GM18511 (cell line): ENCODE results near the gene SEMA4D.

Experiments
- ATAC-seq: cut with Tn5 transposase; IDR thresholded peaks from one replicate; pipeline ENCODE4 v1.9.1; 2021; ENCODE audit warnings: mild to moderate bottlenecking, moderate library complexity; ENCODE audit not compliant: unreplicated experiment

Gene SEMA4D

DNA sequence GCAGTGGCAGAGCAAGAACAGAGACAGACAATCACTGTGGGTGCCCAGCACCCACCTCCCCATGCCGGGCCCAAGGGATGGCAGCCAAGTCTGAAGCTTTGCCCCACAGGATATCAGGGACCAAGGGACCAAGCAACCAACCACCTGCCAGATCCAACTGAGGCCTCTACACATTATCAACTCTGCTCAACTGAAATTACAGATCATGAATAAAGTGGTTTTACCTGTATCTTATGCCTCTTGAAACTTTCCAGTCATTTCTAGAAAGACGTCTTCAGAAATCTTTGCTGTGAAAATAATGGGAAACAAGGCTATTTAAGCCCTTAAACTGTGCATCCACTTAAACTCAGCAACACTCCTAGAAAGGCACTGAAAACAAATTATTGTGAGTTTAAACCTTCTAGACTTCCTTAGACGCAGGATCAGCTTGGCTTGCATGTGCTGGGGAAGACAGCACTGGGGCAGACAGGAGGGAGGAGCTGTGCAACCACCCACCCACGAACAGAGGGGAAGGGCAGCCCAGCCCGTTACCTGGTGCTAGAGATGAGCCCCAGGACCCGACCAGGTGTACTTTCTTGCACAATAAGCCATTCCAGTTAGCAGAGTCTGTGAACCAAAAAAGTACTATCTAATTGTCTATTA is 80.0 kb downstream of the SEMA4D start:
- peak; percentile 46 for ATAC-seq

DNA sequence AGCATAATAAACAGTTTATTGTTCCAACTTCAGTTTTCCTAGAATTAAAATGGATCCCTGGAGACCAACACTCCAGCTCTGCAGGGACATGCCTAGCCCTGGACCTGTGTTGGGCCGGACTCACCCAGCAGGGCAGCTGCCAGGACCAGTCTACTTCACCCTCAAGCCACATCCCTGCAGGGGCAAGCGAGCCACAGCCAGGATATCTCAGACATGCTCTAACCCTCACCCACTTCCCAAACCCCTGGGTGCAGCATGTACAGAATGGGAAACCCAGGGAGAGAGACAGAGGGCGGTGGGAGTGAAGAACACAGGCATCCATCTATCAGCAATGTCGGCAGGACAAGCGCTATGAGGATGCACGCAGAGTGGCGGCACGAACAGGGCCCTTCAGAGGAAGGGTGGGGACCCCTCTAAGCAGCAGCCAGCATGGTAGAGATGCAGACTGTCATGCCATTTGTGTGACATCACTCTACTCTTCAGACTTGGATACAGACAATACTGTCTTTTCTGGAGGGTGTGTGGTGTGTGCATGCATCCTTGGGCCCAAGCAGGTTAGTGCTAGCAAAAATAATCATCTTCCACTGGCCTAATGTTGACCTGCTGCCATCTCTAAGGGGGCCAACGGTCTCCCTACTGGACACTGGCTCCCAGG is 83.1 kb downstream of the SEMA4D start:
- no peak for ATAC-seq

DNA sequence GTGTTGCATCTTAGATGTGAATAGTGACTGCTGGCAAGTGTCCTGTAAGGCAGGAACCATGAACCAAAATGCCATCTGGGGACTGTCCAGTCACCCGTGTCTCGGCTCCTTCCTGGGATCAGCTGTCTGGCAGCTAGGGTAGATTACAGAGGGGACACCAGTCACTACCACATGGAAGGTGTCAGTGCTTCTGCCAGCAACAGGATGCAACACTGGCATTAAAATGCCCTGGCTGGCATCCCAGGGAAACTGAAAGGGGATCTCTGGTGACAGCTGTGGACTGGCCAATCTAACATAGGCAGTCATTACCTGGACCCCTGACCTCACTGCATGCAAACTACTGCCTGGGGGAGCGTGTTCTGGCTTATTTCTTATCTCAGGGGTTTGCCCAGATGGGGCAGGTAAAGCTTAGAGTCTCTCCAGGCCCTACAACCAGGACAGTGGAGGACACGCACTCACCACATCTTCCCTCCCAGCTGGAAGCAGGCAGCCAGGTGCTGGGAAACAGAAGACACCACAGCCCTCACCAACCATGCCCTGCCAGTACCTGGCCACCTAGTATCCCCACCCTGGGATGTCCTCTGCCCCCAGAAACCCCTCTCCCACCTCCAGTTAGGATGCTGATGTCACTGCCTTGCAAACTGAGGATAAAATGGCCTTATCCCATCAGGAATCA is 83.8 kb downstream of the SEMA4D start:
- no peak for ATAC-seq

DNA sequence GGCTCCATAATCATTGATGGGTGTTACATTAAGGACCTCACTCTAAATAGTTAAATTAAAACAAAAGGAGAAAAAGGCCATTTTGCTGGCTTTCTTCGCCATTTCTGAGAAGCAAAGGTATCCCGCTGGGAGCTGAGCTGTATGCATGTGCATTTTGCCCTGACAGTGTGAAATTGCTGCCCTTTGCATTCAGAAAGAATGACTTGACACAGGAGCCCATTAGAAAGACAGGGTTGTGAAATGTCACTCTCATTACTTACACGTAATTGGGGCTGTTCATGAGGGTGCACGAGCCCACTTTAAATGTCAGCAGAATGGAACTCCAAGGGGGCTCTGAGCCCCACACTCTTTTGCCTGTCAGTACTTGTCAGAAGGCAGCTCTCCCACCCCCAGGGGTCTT is 85.0 kb downstream of the SEMA4D start:
- no peak for ATAC-seq

DNA sequence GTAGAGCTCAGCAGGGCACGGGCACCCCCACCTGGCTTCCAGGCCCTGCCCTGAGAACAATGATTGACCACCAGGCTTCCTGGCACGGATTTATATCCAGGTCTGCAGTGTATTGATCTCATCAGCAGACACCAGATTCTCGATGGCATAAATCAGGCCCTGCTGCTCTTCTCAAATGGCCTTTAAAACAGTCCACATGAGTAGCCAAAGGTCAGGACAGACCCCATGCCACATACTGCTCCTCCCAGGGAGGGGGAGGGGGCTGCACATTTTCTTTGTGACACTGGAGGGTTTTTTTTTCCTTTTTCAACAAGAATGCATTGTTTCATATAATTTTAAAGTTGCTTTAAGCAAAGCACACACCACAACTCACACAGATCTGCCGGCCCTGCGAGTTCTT is 85.4 kb downstream of the SEMA4D start:
- no peak for ATAC-seq

DNA sequence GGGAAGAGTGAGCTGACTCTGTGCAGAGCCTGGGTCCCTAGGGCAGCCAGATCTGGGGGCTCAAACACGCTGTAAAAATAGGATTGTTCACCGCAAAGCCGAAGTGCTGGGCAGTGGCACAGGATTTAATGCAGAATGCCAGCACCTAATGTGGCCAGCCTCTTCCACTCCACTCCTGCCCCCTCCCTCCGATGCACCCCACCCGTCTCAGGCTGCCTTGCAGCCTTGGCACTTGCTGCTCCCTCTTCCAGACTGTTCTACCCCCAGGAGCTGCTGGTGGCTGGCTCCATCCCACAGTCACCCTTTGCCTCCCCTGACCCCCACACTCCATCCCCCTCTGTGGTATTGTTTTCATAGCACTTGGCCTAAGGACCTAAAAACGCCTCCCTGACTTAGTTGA is 86.2 kb downstream of the SEMA4D start:
- no peak for ATAC-seq

DNA sequence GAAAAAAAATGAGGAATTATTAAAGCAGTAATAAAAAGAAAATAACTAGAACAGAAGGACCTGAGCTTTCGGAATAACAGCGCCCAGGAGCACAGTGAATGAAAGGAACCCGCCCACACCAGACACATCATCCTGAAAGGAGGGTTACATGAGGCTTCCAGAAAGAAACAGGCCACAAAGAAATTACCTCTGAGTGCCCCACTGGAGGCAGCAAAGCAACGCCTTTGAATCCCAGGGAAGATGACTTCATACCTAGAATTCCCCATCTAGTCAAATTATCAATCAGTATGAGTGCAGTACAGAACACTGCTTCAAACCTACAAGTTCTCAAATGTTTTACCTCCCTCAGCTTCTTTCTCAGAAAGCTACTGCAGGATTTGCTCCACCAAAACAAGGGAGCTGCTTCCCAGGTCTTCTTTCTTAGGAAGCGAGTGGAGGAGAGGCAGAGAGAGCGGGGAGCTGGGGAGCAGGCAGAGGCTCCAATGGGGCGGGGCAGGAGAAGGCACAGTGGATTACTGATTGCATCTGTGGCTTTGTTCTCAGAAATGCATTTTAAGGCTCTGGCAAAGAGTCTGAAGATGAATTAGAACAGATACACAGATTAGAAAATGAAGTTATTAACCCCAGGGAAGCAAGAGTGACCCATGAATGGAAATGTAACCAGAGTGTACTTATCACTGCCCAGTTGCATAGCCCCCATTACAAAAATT is 87.1 kb downstream of the SEMA4D start:
- peak; percentile 62 for ATAC-seq

DNA sequence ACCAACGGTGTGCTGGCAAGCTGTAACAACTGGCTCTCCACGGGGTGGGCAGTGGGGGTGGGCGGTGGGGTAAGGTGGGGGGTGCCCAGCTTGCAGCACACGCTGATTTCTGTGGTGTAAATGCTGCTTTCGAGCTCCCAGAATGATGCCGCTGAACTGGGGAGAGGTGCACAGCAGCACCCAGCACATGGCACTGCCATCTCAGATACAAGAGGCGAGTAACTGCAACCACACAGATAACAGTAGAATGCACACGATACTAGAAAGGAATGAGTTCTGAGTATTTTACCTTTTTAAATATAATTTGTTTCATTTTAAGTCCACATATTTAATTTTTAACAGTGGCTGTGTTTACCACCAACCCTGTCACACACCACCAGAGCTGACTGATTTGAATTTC is 87.9 kb downstream of the SEMA4D start:
- no peak for ATAC-seq

DNA sequence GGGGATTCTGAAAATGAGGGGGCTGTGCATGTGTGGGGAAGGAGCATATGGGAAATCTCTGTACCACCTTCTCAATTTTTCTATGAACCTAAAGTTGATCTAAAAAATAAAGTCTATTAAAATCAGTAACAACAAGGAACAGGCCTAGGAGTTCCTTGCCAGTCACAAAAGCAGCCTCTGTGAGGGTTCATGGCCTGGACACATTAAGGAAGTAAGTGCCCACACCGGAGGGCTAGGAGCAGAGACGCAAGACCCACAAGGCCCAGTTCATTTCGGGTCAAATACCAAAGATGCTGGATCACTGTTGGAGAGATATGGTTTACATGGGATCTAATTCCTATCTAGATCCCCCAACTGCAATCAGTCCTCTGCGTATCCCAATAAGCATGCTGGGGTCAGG is 88.4 kb downstream of the SEMA4D start:
- no peak for ATAC-seq

DNA sequence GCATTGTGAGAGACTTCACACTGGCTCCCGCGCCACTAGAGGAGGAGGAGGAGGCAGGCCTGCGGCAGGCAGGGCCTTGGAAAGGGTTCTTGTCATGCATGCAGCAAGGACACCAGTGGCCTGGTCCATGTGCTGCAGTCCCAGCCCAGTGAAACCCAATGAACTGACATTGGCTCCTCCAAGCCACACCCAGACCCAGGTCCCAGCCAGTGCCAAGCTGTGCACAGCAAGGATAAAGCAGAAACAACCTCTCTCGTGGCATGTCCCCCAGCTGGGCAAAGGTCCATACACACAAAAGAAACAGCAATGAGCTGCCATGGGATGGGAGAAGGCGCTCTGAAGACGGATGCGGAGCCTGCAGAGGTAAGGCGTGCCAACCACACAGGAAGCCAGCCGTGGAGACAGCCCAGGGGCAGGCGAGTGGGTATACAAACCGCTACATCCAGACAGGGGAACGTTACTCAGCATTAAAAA is 89.2 kb downstream of the SEMA4D start:
- peak; percentile 41 for ATAC-seq

DNA sequence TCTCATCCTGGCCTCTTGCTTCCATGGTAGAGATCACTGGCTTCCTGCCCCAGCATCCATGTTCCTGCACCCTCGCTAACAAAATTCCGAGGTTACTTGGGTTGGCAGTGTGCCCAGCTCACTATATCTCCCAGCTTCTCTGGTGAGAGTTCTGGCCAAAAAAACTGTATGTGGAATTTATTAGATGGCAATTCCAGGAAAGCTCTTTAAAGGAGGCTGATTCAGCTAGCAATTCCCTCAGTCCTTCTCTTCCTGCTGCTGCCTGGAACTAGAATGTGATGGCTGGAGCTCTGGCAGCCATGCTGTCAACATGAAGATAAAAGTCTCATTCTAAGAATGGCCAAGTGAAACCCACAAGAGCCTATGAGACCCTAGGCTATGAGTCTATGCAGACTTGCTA is 90.8 kb downstream of the SEMA4D start:
- no peak for ATAC-seq

DNA sequence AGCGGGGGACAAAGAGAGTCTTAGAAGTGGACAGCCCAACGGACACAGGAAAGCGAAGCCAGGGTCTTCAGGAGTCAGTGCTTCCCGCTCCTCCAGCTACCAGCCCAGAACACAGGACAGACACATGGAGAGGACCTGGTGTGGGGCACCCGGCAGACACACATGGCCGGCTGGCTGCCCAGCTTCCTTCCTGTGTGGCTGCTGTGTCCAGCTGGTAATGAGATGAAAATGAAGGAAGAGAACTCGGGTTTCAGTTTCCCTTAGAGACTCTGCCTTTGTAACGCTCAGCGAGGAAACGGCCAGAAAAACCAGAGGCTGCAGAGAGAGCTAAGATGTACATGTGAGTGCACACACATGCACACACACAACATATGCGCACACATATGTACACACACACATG is 92.1 kb downstream of the SEMA4D start:
- peak; percentile 66 for ATAC-seq

DNA sequence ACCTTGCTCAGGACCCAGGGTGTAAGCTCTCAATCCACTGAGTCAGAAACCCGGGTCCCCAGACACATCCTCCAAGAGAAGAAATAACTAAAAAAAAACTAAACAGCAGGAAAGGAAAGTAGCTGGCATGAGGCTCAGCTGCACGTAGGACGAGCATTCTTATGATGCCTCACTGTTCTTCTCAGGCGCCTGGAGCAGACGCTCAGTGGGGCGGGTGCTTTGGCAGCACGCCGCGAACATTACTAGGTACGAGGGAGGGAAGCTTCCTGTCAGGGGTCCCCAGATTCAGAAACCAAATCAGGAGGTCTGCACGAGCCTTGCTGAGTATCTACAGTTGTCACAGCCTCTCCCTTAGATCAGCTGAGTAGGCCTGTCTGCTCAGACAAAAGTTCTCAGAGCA is 93.8 kb downstream of the SEMA4D start:
- no peak for ATAC-seq

DNA sequence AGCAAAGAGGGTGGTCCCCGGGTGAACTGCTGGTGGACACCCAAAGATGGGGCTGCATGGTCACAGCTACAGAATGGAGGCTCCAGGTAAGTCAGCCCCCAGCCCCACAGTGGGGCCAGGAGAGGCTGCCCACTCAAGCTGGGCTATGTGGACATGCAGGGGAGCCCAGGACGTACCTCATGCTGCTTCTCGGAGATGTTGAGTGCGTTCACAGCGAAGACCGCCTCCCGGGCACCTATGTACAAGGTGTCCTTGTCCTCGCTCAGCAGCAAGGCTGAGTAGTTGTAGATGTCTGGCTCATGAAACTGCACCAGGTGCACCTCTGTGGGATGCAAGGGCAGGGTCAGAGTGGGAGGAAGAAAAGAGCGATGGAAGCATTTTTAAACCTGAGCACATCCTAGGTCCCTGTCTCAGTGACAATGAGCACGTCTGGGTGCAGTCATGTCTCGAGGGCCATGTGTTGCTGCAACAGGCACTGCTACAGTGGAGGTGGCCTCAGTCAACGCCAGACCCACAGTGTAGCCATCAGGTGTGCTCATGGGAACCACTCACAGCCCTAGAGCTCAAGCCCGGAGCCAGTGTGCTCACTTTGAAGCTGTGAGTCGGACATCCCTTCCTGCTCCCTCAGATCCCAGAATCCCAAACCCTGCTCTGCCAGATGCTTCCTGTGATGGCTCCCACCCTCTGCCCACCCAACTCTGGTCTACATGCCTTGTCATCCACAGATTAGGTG is 95.1 kb downstream of the SEMA4D start:
- ATAC-seq, result no peak

DNA sequence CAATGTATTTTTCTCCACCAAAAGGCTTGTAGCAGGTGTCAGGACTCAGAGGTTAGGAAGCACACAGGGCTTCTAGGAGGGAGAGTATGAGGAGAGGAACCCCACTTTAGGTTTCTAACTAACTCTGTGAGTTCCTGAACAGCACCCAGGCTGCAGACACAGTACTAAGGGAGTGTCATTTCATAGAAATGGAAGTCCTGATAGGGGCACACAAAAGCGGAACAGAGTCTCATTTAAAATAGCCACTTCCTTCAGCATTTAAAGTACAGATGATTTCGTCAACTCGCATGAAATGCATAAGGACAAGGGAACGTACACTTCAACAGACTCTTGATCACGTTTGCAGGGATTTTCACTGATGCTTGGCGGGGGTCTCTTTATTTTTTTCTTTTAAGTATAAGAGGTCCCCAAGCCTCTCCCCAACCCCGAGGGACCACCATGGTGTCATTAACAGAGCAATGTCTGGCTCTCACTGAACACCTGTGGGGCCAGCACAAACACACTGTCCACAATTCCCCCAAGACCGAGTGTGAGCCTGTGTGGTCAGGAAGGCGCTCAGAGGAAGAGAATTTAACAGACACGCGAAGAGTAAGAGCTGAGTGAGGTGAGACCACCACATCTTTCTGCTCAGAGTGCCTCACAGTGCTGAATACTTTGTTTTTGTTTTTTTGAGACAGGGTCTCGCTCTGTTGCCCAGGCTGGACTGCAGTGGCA is 97.4 kb downstream of the SEMA4D start:
- ATAC-seq, result peak; percentile 91

DNA sequence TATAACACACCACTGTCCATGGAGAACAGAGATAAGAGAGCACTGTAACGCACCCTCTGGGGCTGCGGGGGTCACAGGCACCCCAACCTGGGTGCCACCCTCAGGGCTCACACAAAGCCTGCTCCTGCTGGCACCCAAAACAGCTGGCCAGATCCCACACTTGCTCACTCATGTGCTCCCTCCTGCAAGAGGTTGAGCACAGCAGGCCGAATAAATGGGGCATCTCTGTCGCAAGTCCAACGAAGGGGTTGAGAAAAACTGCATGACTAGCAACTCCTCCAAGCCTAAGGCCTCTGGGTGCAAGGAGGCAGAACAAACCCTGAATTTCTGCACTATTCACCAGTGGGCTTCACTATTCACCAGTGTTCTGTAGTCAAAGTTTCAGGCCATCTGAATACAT is 99.3 kb downstream of the SEMA4D start:
- no peak for ATAC-seq

DNA sequence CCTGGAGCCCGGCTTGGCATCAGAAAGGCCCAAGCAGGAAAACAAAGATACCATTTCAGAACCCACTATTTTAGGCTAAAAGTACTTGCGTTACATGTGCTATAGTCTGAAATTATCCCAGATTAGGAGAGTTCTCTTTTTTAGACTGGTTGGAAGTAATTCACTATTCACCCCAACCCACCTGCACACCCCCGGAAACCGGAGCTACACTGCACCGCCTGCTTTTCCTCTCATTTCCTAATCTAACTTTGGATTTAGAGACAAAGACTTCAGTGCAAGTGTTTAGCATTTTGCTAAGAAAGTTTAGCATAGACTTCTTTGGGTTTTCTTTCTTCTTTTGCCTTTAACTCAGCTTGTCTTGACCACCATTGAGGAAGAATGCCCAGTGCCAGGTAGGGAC is 100.4 kb downstream of the SEMA4D start:
- ATAC-seq, result no peak

DNA sequence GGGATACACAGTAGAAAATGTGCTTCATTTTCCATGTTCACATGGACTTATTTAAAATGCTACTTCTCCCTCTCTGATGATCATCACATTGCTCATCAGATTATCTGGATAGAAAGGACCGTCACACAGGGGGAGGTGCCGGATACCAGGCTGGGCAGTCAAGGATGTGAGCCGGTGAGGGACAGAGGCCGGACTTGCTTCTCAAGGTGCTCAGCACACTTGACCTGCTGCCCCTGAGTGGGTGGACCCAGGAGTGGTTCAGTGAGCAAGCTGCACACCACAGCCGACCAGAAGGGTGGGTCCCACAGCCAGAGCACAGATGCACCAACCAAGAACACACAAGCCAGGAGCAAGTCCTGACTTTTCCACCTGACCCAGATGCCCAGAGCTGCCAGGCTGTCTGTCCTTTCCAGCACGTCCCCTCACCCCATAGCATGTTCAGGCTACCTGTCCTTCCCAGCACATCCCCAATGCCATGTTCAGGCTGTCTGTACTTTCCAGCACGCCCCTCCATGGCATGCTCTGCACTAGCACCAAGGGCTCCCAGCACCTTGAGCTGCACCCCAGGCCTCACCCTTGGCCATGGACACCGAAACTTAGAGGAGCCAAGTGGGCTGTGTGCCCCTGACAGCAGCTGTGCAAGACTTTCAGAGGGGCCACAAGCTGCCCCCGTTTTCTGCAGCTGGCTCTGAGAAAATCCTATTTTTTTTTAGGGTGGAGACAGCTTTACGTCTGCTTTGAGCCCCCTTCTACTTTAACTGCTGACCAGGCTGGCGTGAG is 101.8 kb downstream of the SEMA4D start:
- no peak for ATAC-seq

DNA sequence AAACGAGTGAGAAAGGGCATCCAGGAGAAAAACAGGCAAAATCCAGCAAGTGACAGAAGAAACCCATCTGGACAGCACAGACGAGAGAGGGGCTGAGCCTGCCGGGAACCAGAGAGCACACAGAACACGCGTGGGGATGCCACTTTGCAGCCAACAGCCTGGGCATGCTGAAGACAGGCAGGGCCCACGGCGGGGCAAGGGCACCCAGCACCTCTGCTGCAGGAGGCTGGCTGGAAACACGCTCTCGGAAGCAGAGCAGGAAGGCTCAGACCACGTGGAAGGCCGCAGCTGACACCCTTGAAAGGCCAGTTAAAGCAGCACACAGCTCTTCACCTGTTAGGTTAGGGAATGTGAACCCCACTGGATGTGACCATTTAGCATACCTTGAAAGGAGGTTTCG is 103.5 kb downstream of the SEMA4D start:
- ATAC-seq, result no peak

DNA sequence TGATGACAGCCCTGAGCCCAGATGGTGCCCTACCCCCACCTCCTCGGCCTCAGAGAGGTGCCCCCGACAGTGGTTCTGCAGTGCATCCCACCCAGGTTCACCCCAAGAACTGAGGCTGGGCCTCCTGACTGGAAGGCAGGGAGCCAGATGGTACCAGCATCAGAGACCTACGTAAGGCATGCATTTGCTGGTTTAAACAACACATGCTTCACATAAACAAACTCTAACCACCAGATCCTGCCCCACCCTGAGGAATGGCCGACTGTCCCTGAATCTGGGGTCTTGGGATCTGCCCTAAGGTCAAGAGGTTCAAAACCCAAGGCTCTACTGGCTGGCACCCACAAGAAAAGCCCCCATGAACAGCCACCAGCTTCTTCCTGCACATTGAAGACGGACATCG is 106.3 kb downstream of the SEMA4D start:
- ATAC-seq, result no peak
